Neural crest cell (in vitro differentiated cells): Measurements from ENCODE around the gene ANKRD13B. TPM values are rescaled to one million over a fixed set of nuclear protein-coding genes. Genes with fewer than 3 reads are reported as not detected.

Experiments
- DNase-seq: peaks from one replicate; pipeline ENCODE4 v3.0.0; 2021; ENCODE audit warnings: low read depth, mixed read lengths, low spot score
- H3K27ac Mint-ChIP-seq: one replicate; pipeline ENCODE4 v1.8.0; 2021; ENCODE audit warnings: mild to moderate bottlenecking, mixed read lengths; ENCODE audit not compliant: unreplicated experiment
- H3K27me3 Mint-ChIP-seq: 2 replicates; pipeline ENCODE4 v1.8.0; 2021; ENCODE audit warnings: low read depth, mild to moderate bottlenecking, mixed read lengths
- H3K36me3 Mint-ChIP-seq: 2 replicates; pipeline ENCODE4 v1.8.0; 2021; ENCODE audit warnings: low read depth, mild to moderate bottlenecking, mixed read lengths
- H3K4me1 Mint-ChIP-seq: 2 replicates; pipeline ENCODE4 v1.8.0; 2021; ENCODE audit warnings: mixed read lengths
- H3K4me3 Mint-ChIP-seq: one replicate; pipeline ENCODE4 v1.8.0; 2021; ENCODE audit warnings: mild to moderate bottlenecking, mixed read lengths
- H3K9me3 Mint-ChIP-seq: 2 replicates; pipeline ENCODE4 v1.8.0; 2021; ENCODE audit warnings: mixed read lengths
- total RNA-seq: library from RNA; stranded (reverse); gene quantifications from 2 replicates; pipeline ENCODE4 v1.2.1, GENCODE V29; 2021
- TF ChIP-seq, protein P1 (sequence below): fragments of 200-600 bp; sonication (generic); conservative IDR thresholded peaks from 2 replicates; pipeline ENCODE4 v1.5.0; 2021; ENCODE audit warnings: antibody characterized with exemption, mild to moderate bottlenecking

ANKRD13B gene
- total RNA-seq, 1 donor from 2014 or later, result 70.0 TPM

DNA sequence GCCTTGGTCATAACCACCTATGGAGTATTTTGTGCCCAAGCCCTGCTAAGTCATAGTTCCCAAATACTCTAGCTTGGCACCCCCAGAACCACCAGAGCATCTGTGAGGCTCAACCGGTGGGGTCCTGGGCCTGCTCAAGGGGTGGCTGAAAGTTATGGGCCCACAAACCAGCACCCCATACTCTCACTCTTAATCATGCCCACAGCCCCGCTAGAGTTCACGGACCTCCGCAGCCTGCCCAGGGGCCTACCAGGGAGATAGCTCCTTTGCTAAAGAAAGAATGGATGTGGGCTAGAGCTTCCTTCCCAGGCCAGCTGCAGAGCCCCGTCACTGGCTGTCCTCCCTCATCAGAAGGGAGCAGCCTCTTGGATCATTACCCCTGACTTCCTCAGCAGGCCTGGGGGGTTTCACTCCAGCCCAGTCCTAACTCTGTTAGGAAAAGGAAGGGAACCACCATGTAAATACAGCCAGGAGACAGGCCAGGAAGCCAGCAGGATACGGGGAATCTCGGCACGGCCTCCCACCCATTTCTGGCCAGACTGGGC, 4.8 kb upstream of the ANKRD13B start:
- no peaks in the 10 kb centered on the region for H3K27me3 Mint-ChIP-seq
- no peak for DNase-seq
- TF ChIP-seq, protein P1, sequence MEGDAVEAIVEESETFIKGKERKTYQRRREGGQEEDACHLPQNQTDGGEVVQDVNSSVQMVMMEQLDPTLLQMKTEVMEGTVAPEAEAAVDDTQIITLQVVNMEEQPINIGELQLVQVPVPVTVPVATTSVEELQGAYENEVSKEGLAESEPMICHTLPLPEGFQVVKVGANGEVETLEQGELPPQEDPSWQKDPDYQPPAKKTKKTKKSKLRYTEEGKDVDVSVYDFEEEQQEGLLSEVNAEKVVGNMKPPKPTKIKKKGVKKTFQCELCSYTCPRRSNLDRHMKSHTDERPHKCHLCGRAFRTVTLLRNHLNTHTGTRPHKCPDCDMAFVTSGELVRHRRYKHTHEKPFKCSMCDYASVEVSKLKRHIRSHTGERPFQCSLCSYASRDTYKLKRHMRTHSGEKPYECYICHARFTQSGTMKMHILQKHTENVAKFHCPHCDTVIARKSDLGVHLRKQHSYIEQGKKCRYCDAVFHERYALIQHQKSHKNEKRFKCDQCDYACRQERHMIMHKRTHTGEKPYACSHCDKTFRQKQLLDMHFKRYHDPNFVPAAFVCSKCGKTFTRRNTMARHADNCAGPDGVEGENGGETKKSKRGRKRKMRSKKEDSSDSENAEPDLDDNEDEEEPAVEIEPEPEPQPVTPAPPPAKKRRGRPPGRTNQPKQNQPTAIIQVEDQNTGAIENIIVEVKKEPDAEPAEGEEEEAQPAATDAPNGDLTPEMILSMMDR, result no peak
- peaks cover 65% of the 10 kb centered on the region for H3K4me1 Mint-ChIP-seq
- no peak overlapping the region for H3K27ac Mint-ChIP-seq
- no peaks in the 10 kb centered on the region for H3K36me3 Mint-ChIP-seq
- no peaks in the 10 kb centered on the region for H3K9me3 Mint-ChIP-seq
- peak overlapping the region; percentile 98 for H3K4me3 Mint-ChIP-seq

DNA sequence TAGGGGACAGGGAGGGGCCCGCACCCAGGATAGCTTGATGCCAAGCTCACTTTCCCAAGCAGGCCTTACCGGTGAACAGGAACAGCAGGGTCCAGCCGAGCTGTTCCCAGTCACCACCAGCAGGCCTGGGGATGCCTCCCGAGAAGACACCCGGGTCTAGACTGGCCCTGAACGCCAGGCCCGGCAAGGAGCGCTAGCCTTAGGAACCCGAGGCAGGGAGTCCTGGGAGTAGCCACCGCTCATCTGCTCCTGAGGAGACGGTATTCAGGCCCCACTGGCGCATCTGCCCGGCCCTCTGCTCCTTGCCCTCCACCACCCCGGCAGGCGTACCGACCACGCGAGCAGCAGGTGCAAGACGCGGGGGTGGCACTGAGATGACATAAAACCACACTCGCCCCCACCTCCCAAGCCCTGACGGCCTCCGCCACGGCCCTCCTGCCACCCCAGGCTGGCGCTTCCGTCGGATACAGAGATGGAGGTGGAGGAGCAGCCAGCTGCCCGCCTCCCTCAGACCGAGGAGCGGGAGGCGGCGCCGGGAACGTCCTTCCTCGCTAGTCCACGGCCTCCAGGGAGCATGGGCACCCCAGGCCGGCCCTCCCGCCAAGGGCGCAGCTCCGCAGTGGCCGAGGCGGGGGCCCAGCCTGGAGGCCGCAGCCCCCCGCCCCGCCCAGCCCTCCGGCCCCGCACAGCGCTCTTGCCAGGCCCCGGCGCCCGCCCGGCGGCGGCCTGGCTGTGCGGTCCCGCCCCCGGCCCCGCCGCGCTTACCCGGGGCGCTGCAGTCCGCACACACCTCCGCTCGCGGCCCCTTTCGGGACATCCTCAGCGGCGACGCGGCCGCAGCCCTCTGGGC, 4.1 kb upstream of the ANKRD13B start:
- Mint-ChIP-seq H3K9me3 (no peaks in the 10 kb centered on the region), H3K4me3 (peak overlapping the region; percentile 98), H3K4me1 (peaks cover 62% of the 10 kb centered on the region), H3K27me3 (no peaks in the 10 kb centered on the region), H3K27ac (no peak overlapping the region), H3K36me3 (no peaks in the 10 kb centered on the region)
- TF ChIP-seq, protein P1, result no peak
- DNase-seq, result no peak

DNA sequence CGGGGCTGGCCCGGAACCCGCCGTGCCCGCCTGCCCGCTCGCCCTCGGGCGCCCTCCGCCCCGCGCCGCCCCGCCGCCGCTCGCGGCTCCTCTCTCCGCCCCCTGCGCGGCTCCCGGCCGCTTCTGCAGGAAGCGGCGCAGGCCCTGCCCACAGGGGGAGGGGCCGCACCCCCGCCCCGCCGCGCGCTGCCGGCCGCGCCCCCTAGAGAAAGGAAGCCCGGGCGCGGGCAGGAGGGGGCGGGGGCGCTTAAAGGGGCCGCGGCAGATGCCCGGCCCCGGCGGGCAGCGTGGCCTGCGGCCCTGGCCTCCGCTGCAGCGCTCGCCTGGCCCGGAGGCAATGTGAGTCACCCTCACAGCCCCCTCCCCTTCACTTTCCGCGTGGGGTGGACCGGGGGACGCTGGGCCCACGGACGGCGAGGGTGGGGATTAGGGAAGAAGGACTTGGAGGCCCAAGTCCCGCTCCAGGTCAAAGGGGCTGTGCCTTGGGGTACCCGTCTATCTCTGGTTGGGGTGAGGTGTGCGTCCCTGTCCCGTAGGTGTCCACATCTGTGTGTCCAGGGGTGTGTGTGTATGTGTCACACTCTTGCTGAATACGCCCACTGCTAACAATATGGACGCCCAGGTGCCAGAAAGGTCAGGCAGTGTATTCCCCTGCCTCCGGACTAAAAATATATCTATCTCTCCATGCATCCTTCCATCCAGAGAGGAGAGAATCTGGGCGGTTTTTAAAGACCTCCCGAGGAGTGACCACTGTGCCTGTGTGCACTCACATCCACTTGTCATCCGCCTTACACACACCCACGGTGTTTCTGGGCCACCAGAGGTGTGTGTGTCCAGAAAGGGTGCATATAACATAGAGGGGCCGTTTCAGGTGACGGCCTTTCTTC, 3.2 kb upstream of the ANKRD13B start, which contains the start of gene GIT1:
Gene GIT1, minus strand, starts transcription at position 125 of the 887 bp plus-strand sequence. CDS start 270 bp downstream, outside the sequence.
- Mint-ChIP-seq H3K36me3 (no peaks in the 10 kb centered on the region), H3K4me3 (peak within 1 kb of the TSS; percentile 98), H3K27ac (peak within 1 kb of the TSS; percentile 71), H3K9me3 (no peaks in the 10 kb centered on the region), H3K27me3 (no peaks in the 10 kb centered on the region), H3K4me1 (peaks cover 53% of the 10 kb centered on the region)
- DNase-seq, result peak; percentile 79
- TF ChIP-seq, protein P1, result no peak

DNA sequence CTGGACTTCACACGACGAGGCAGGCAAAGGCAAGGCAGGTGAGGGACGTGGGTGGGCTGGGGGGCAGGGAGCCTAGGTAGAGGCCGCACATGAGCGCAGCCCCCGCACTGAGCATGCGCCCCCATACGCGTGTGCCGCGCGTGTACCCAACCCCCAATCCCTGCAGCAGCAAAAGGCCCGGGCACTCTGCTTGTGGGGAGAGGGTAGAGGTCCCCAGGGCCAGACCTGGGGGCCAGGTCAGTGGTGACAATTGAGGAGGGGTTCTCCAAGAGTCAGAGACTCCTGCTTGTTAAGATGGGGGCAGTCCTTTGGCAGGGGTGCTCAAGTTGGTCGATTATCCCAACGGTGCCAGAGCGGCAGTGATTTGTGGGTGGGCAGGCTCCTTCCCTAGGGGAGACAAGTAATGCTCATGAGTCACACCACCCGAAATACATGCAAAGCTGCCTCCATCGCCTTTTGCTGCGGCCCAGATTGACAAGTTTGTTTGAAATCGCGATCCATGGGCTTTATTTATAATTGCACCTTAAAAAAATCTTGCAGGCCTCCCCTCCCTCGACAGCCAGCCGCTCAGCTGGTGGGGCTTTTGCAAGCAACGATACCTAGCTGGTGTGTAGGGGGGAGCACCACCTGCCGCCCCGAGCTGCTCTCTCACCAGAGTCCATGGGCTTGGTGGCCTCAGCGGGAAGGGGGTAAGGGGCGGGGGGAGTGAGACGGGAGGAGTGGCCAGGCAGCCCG, 2.4 kb upstream of the ANKRD13B start:
- peak overlapping the region; percentile 94 for H3K4me3 Mint-ChIP-seq
- H3K4me1 Mint-ChIP-seq, result peaks cover 56% of the 10 kb centered on the region
- peak overlapping the region; percentile 95 for H3K27ac Mint-ChIP-seq
- H3K9me3 Mint-ChIP-seq, result no peaks in the 10 kb centered on the region
- H3K36me3 Mint-ChIP-seq, result no peaks in the 10 kb centered on the region
- TF ChIP-seq, protein P1, result no peak
- no peaks in the 10 kb centered on the region for H3K27me3 Mint-ChIP-seq
- DNase-seq, result no peak
